Esophagus mucosa (tissue), 1 donor: ENCODE measurements around the gene LPIN1. TPM values are rescaled to one million over a fixed set of nuclear protein-coding genes. Genes with fewer than 3 reads are reported as not detected.
"Not testable (repeated sequence)": the region's sequence is repeated elsewhere in the genome, so short reads cannot be mapped to it uniquely, and the experiment has no call there.

Experiments used
- ATAC-seq: fragments of 200-7000 bp; cut with Tn5 transposase; one replicate; pipeline ENCODE4 v1.9.1; 2020
- total RNA-seq: library from RNA; stranded (reverse); gene quantifications from one replicate; pipeline ENCODE4 v1.2.4, GENCODE V29; 2023
- donor health status: DM: yes; HTN: yes; CAD: no.

Gene LPIN1
- total RNA-seq, 1 donor from 2014 or later: 33.6 TPM

DNA sequence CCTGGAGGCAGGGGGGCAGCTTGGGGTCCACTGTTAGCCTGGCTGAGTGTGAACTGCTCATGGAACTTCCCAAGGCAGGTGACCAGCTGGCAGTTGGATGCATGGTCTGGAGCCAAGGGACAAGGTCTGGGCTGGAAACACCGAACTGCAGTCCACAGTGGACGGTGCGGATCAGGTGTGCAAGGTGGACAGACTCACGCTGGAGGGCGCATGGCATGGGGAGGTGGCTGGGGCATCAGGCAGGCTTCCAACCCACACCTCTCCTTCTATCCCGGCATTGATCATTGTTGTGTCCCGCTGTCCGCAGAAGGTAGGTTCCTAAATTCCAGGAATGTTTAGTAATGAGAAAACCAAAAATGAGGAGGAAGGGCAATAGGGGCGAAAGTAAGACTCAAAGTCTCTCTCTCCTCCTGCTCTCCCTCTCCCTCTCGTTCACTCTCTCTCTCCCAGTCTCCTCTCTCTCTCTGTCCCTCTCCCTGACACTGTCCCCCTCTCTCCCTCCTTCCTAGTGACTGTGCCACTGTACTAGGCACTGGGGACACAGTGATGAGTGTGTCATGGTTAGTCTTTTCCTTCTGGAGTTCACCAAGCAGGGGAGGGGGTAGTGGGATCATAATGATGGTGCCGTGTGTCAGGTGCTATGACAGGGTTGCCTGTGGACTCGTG, 30.3 kb upstream of the LPIN1 start:
- no peak for ATAC-seq

DNA sequence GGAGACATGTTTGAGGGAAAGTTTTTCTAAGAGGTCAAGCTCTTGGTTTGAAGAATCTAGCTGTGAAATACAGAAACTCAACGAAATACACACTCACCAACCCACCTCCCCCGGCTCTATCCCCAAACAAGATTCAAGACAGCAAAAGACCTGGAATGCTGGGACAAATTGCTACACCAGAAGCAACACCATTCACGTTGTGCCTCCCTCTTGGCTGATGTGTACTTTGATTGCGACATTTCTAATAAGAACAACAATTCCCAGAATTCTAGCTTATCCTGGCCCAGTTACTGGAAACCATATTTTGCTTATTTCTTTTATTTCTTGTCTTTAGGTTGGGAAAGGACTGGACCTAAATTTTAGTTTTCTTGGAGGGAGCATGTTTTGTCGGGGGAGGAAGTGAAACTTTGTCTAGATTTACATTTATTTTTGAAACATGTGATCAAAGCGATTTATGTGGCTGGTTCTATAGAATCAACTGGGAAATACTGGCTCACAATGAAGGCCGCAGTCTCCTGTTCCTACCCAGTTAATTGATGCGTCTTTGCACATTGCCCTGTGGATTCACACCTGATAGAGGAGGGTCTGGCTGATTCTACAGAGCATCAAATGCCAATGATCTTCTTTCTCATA, 29.6 kb upstream of the LPIN1 start:
- ATAC-seq: no peak

DNA sequence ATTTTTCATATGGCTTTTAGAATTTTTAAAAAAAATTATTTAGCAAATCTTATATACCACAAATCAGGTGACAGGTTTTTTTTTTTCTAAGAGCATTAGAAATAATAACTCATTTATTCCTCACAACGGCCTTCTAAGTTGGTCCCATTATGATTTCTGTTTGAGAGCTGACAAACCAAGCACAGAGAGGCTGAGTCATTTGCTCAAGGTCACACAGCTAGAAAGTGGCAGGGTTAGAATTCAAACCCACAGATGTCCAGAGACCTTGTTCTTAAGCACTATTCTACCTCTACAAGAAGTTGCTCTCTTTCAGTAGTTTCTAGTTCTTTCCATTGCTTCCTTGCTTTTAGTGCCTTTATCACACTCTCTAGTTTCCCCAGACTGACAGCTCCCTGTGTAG, 28.8 kb upstream of the LPIN1 start:
- ATAC-seq: no peak

DNA sequence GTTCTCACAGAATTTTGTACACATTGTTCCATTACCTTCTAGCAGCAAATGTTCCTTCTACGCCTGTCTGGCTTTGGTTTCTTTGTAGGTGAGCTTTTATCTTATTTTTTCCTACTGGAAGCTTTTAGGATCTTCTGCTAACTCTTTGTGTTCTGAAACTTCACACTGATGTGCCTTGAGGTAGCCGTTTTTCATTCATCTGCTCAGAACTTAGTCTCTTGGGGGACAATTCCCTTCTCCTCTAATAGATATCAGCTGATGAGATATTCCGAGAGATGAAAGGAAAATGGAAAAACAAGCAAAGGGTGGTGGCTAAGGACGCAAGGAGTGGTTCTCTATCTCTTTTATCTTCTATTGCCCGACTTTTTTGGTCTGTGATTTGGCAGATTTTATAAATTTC, 27.8 kb upstream of the LPIN1 start:
- no peak for ATAC-seq

DNA sequence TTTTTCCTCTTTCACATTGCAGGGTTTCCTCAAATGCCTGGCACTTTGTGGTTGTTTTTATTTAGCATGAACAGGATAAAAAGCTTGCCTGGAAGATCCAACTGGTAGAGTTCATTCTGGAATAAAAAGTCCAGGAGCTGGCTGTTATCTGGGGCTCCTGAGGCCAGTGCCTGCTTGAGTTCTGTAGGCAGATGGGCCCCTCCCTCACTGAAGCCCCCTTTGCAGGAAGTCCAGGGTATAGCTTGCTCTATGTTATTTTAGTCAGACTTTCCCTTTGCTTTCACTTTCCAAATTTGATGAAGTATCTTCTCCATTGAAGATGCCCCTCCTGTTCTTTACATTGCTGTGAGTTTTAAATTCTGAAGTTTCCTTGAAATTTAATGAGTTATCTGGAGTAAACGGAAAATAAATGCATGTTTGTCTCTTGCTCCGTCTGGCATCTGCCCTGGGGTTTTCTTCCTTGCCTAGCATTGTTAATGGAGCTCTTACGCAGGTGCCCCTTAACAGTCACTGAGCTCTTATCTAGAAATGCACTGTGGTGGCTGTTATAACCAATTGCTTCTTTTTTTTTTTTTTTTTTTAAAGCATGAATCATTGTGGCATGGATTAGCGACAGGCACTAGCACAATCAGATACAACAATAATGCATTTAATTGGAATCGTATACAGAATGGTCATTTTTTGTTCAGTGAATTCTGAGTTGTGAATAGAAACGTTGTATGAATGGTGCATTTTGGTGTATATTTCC, 27.0 kb upstream of the LPIN1 start:
- ATAC-seq: no peak

DNA sequence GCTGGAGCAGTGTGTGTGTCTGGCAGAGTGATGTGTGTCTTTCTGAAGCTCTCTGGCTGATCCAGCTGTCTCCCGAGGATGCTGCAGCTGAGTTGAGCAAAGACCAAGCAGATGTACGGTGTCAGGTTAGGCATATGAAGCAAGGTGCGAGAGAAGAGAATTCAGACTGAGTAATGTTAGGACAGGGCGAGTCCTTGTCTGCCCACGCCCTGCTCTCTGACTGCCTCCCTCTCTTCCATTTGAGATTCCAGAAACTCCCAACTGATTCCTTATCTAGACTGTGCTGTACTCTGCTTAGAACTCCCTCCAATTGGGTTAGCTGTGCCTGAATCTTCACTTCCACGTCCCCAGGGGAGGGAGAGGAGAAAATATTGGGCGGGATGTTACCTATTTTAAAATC, 25.7 kb upstream of the LPIN1 start:
- ATAC-seq: peak; percentile 72

DNA sequence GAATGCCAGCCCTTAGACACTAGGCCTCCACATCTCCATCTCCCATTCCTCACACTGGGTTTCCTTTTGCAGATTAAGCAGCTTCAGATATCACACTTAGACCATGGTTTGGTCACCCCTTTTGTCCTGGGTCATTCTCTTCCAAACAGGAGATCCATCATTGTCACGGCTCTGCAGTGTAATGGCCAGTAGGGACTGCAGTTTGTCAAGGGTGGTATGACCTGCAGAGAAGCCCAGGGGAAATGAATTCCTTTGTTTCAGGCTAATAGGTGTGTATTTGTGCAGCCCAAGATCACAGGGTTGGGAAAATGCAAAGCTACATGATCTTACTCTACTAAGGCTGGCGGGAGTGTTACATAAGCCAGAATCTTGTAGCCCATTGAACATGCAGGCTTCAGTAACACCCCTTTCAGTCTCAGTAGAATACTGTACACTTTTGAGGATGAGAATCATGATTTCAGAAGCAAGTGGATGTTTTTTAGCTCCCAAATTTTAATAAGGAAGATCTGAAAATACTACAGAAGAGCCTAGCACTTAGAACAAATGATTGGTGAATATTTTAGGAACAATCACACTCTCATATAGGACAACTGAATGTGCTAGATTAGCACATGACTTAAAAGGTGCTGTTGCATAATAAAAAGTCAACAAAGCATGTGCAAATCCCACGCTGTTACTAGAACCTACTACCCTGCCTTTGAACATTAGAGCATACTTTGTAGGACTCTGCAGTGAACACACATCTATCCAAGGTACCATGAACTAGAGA, 24.0 kb upstream of the LPIN1 start:
- ATAC-seq: no peak

DNA sequence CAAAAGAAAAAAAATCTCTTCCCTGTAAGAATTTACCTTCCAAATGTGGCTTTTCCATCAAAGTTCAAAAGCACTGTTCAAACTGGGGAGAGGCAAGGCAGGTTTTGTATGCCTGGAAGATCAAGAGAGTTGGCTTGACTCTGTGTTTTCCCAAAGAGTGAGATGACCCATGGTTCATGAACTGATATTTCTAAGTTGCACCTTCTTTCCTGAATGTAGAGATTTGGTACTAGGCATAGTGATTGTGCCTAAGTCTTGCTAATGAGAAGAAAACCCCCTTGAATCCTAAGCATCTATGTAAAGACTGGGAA, 23.4 kb upstream of the LPIN1 start:
- no peak for ATAC-seq

DNA sequence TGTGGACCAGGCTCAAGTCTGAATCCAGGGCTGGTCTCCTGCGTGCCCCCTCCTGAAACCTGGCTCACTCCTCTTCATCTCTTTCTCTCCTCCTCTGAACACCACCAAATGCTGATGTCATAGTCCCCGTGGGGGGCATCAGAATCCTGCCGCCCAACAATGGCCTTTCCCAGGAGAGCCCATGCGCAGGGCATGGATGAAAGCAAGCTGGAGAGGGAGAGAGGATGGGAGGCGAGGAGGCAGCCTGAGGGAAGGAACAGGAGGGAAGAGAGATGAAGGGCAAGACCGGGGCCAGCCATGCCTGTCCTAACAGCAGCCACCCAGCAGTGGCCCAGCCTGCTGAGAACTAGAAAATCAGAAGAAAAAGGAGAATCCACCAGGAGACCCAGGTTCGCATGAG, 22.3 kb upstream of the LPIN1 start:
- ATAC-seq: no peak

DNA sequence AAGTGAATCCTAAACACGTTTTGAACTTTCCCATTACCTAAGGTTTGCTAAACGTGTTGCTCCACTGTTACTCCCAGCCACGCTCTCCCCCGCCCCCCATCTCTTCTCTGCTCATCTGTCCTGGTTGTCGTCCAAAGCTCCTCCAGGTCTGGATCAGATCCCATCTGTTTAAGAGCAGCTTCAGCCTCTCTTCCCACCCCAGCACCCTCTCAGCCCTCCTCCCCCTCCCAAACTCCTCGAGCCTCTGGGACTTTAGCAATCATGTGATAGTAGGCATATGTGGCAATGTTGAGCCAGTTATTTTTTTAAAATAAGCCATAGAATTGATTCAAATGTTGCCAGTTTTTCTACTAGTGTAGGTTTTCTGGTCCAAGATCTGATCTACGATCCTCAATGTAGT, 20.0 kb upstream of the LPIN1 start:
- no peak for ATAC-seq

DNA sequence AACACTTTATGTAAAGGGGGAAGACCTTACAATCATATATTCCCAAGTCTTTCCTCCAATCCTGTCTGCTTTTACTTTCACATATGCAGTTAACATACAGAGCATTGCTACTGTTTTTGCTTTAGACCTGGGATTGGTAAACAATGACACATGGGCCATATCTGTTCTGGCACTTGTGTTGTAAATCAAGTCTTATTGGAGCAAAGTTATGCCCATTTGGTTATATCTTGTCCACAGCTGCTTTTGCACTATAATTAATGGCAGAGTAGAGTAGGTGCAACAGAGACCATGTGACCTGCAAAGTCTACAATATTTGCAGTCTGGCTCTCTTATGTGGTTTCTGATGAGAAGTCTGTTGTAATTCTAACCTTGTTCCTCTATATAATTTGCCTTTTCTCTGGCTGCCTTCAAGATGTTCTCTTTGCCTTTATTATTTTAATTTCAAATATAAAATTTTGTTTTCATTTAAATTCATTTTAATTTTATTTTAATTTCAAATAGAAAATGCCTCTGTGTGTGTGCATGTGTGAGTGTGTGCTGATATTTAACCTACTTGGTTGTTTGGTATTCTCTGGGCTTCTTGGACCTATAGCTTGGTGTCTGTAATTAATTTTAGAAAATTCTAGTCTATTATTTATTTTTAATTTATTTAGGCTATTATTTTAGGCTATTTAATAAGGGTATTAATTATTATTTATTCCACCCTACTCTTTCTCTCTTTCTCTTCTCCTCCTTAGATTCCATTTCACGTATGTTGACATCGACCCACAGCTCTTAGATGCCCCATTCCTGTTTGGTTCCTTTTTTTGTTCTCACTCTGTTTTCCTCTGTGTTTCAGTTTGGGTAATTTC, 16.8 kb upstream of the LPIN1 start:
- no peak for ATAC-seq

DNA sequence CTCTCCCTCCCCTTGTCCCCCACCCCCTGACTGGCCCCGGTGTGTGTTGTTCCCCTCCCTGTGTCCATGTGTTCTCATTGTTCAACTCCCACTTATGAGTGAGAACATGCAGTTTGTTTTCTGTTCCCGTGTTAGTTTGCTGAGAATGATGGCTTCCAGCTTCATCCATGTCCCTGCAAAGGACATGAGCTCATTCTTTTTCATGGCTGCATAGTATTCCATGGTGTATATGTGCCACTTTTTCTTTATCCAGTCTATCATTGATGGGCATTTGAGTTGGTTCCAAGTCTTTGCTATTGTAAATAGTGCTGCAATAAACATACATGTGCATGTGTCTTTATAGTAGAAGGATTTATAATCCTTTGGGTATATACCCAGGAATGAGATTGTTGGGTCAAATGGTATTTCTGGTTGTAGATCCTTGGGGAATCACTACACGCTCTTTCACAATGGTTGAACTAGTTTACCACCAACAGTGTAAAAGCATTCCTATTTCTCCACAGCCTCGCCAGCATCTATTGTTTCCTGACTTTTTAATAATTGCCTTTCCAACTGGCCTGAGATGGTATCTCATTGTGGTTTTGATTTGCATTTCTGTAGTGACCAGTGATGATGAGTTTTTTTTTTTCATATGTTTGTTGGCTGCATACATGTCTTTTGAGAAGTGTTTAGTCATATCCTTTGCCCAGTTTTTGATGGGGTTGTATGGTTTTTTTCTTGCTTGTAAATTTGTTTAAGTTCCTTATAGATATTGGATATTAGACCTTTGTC, 15.0 kb upstream of the LPIN1 start:
- not testable (repeated sequence) for ATAC-seq

DNA sequence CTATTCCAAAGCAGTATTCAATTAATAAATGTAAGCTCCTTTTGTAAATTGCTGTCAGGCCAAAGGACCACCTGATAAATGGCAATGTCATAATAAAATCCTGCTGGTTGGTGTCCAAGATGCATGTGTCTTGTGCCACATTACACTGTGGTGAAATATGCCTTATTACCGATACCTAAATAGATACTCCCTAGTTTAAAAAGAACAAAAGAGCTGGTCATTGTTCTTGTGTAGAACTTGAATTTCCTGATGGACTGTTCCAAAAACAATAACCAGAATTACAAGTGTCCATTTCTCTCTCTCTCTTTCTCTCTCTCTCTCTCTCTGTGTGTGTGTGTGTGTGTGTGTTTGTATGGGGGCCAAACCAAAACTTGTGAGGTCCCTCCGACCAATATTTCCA, 13.8 kb upstream of the LPIN1 start:
- peak; percentile 90 for ATAC-seq

DNA sequence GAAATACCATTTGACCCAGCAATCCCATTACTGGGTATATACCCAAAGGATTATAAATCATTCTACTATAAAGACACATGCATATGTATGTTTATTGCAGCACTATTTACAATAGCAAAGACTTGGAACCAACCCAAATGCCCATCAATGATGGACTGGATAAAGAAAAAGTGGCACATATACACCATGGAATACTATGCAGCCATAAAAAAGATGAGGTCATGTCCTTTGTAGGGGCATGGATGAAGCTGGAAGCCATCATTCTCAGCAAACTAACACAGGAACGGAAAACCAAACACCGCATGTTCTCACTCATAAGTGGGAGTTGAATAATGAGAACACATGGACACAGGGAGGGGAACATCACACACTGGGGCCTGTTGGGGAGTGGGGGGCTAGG, 8.6 kb upstream of the LPIN1 start:
- not testable (repeated sequence) for ATAC-seq

DNA sequence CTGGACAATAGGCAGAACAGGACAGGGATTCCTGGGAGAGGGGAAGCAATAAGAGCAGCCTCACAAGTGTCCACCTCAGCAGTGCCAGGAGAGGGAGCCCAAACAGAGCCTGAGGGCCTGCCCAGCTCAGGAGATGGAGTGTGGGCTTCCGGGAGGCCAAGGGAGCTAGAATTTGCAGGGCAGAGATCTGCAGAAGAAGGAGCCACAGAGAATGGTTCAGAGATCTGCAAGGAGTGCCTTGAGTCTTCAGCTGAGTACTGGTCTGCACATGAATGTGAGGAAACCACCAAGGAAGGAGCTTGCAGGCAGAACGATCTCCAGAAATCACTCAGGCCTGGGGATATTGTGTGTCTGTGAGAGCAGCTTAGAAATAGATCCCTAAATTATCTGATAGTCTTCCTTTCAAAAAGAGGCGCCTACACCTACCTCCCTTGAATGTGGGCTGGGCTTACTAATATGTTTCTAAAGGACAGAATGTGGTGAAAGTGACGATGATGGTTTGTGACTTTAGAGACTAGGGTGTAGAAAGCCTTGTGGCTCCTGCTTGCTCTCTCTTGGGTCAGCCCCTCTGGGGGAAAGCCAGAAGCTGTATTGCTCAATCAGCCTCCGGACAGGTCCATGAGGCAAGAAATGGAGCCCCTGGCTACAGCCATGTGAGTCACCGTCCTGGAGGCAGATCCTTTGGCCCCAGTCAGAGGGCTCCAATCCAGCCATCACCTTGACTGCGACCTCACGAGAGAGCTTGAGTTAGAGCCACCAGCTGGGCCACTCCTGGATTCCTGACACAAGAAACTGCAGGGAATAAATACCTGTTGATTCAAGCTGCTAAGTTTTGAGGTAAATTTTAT, 7.6 kb upstream of the LPIN1 start:
- ATAC-seq: peak; percentile 48

DNA sequence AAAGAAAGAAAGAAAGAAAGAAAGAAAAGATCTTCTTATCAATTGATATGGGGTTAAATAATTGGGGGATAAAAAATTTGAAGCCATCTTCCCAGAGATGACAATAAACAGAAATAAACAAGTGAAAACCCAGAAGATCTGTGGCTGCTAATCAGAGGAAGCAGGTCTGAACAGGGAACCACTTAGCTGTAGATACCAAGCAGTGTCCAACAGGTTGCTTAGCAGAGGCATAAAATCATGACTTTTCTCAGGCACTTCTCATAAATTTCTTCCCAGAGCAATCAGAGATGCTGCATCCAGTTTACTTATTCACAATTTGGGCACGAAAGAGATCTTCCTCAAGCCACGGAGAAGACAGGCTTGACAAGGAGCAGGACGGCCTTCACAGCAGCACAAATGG, 5.7 kb upstream of the LPIN1 start:
- ATAC-seq: no peak

DNA sequence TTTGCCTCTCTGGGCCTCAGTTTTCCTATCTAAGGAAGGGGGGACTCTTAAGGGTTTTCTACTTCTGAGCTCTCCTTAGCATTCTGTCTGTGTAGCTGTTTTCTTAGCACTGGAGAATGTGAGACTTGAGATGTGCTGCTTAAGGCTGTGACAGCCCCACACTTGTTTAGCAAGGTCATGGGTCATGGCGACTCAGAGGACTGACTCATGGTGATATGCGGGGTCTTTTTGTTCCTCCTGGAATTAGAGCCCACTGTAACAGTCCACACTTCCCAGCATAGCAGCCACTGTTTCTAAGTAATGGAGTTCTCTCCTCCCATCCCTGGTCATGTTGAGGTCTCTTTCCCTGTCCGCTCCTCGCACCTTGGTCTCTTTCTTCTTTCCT, 4.1 kb upstream of the LPIN1 start:
- no peak for ATAC-seq

DNA sequence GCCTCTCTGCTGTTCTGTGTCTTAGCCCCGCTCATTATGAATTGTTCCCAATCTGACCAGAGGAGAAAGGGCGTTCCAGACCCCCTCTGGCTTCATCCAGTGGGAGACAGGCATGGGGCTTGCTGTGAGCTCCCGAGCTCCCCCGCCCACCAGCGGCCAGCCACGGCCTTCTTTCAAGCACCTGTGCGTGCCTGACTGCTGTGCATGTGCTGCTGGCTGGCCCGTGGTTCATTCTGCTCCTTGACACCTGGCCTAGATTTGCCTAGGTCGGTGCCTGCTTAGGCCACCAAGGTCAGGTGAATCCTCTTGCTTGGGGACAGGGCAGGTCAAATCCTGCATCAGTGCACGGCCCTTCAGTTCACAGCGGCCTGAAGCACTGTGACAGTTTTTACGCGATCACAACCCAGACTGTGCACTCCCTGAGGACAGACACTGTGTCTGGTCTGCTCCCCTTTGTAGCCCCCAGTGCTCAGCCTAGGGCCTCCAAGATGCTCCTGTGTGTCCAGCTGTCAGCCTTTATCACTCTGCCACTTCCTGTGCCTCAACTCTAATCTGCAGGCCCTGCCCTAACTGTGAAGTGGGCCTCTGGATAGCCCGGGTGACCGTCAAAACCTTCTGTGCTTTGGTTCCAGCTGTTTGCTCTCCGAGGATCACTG, 3.6 kb upstream of the LPIN1 start:
- ATAC-seq: no peak

DNA sequence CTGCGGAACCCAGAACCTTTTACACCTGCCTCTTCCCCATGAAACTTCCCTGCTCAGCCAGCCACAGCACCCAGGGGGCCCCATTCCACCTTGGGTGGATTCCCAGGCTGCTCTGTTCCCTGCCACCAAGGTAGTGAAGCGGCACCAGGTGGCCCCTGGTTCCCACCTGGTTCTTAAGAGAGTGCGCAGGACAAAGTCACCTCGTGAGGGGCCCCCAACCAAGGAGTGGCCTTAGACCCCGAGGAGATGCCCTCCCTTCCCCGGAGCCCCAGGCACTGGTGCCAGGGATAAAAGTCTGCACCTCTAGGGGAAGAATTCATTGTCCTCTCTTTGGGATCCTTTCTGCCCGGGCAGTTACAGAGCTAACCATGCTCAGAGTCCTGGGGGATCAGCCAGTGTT, 3.1 kb upstream of the LPIN1 start:
- ATAC-seq: no peak
